NCI-H1048 (cell line): ENCODE data around the gene BMPR1A.
"Not testable (repeated sequence)": the region's sequence is repeated elsewhere in the genome, so short reads cannot be mapped to it uniquely, and the experiment has no call there.

Experiments used
- DNase-seq: peaks from one replicate; lab custom pipeline; 2025; lab: John Stamatoyannopoulos, UW

The BMPR1A gene

GRCh38 chr10:86969421-86970041 lies 213.1 kb downstream of the BMPR1A start:
- DNase-seq = no peak

- no peak for DNase-seq
Measured at GRCh38 chr10:86970162-86970981, 214.0 kb downstream of the BMPR1A start.

GRCh38 chr10:86970982-86971231 lies 214.5 kb downstream of the BMPR1A start:
- no peak for DNase-seq

GRCh38 chr10:86971232-86971991 lies 215.0 kb downstream of the BMPR1A start:
- DNase-seq = no peak

- no peak for DNase-seq
Measured at GRCh38 chr10:86972613-86973380, 216.4 kb downstream of the BMPR1A start.

GRCh38 chr10:86974484-86974883 lies 218.1 kb downstream of the BMPR1A start:
- DNase-seq = no peak

- DNase-seq = no peak
Measured at GRCh38 chr10:86976362-86977056, 220.1 kb downstream of the BMPR1A start.

GRCh38 chr10:86978457-86978856 lies 222.0 kb downstream of the BMPR1A start:
- not testable (repeated sequence) for DNase-seq

- no peak for DNase-seq
Measured at GRCh38 chr10:86979296-86979818, 222.9 kb downstream of the BMPR1A start.

GRCh38 chr10:86979977-86980448 lies 223.6 kb downstream of the BMPR1A start:
- no peak for DNase-seq

- not testable (repeated sequence) for DNase-seq
Measured at GRCh38 chr10:86981020-86981419, 224.6 kb downstream of the BMPR1A start.

GRCh38 chr10:86981716-86982115 lies 225.3 kb downstream of the BMPR1A start:
- DNase-seq = no peak
